ENCODE data around the gene VAMP2.

Gene VAMP2

GRCh38 chr17:8121681-8122421 lies 40.9 kb downstream of the VAMP2 start:
- DNase-seq: peak; percentile 52

DNA sequence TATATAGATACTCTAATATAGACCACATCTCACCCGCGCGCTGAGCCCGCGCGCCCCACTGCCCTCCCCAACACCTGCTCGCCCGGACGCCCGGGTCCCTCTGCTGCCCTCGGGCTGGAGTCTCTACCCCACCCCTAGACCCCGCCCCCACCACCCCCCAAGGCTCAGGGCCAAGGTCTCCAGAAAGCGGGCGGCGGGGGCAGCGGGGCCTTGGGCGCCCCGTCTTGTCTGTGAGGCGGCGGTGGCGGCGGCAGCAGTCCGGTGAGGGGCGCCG lies 41.4 kb downstream of the VAMP2 start:
- no peak for DNase-seq

- DNase-seq: peak; percentile 79
These were observed 42.0 kb downstream of the VAMP2 start for GRCh38 chr17:8120520-8121406.

GRCh38 chr17:8119581-8120519 lies 42.9 kb downstream of the VAMP2 start:
- DNase-seq: peak; percentile 96

GRCh38 chr17:8118769-8119580 lies 43.8 kb downstream of the VAMP2 start:
- DNase-seq: peak; percentile 92

DNA sequence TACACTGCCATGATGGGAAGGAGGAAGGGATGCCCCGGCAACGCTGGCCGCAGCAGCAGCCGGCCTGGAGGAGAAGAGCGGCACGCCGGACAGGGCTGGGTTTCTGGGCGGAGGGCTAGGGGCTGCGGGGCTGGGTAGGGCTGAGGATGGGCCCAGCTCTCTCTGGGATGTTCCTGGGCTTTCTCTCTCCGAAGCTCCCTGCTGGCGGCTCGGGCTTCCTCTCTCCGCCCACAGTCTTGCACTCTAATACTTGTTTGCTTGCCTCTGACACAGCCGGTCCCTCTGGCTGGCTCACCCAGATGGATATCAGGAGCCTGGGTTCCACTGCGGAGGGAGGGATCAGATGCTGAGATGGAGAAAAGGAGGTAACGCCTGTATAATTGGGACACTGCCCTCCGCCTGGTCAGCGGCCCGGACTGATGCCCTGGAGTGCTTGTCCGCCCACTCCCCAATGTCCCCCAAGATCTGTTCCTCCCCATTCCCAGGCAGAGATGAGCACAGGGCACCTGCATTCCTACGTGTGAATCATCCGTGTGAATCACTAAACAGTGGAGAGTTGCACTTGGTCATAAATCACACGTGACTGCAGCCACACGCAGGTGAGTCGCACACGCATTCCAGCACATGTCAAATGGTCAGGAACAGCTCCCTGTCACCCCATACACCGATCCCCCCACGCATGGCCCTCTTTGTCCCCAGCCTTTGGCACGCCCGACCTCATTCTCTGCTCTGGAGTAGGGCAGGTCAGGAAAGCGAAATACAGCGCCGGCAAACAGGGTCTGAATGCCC lies 44.6 kb downstream of the VAMP2 start, which contains the start of gene ALOXE3:
TSS of gene ALOXE3 (minus strand) at position 535 of the 789 bp plus-strand sequence. CDS start at position 11, 524 bp downstream.
- DNase-seq: no peak

DNA sequence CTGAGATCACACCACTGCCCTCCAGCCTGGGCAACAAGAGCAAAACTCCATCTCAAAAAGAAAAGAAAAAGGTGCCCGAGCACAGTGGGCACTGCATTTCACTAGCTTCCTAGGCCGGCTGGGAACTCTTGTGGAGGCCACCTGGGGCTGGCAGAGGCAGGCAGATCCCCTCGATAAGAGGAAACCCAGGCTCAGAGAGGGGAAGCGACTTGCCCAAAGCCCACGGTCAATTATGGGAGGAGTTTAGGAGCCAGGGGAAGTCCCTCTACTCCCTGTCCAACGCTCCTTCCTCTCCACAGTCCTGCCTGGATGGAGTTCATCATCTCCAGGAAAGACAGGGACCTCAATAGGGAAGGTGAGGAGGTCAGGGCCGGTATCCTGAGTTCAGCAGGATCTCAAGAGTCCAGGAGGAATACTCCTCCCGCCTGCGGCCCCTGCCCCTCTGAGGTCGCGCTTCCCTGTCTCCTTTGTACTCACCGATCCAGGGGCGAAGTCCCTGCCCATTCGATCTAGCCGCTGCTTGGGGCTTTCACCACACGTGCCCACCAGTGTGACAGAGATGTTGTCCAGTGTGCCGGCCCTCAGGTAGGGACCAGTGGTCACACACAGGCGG lies 45.3 kb downstream of the VAMP2 start:
- no peak for DNase-seq

GRCh38 chr17:8116776-8117175 lies 46.0 kb downstream of the VAMP2 start:
- no peak for DNase-seq

GRCh38 chr17:8110907-8111306 lies 51.8 kb downstream of the VAMP2 start:
- no peak for DNase-seq

GRCh38 chr17:8110456-8110804 lies 52.3 kb downstream of the VAMP2 start:
- no peak for DNase-seq

DNA sequence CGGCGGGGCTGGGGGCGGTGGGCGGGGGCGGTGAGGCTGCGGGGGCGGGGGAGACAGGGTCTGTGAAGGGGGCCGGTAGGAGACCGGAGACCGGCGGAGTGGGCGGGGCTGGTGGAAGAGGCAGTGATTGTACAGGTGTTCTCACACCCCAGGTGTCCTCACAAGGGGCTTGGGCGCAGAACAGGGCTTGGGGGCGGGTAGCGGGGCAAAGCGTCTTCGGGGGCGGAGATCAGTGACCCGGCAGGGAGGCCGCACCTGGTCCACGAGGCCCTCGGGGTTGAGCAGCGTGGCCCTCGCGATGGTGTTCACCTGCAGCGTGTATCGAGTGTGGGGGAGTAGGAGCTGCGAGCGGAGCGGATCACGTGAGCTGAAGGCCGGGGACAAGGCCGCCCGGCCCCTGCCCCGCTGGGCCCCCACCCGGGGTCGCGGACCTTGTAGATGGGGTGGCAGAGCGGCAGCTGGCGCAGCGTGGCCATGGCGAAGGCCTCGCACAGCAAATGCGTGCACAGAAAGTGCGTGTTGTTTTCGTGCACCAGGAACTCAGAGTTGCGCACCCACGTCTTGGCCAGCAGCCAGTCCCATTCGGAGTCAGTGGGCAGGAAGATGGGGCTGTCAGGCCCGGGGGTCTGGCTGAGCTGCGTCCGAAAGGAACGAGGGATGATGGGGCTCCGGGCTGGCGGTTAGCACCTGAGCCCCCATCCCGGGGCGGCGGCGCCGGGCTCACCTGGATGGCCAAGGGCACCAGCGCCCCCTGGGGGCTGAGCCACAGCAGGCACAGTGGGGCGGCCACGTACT lies 52.9 kb downstream of the VAMP2 start:
- peak; percentile 82 for DNase-seq
